ENCODE results near the gene HIVEP3. TPM values are rescaled to one million over a fixed set of nuclear protein-coding genes. Genes with fewer than 3 reads are reported as not detected.

Gene HIVEP3
- total RNA-seq, 2 donors from 2014 or later = 4.0 to 5.4 TPM

- intact Hi-C loops (cut with DNase I, micrococcal nuclease) = no loop called here
- ATAC-seq = no peak
- no peak for DNase-seq
These were observed 203.2 kb downstream of the HIVEP3 start for GRCh38 chr1:41715441-41716095.

DNA sequence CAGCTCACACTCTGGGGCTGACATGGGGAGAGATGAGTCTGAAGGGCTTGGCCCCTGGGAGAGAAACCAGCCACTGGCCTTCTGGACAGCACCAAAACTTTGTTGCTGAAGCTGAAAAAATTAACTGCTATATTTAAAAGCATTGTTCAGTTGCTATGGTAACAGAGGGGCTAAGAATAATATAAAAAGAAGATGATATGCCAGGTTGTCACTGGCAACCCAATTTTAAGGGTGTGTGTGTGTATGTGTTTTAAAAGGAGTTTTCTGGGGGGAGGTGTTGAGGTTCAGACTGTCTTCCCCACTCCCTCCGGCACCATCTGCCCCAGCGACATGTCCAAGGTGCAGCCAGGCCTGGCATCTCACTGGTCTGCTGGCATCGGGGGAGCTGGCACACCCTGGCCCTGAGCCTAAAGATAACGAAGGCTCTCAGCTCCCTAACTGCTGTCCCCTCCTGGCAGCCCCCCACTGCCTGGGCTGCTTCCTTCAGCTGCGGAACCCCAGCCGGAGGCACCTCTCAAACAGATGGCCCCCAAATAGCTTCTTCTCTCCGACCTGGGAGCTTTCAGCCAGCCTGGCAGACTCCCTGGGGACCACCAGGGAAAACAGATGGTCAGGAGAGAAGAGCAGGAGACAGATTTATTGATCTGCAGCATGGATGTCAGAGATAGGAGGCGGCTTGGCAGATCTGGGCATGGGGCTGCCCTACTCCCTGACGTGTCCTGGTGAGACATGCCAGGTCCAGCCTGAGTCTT, 203.9 kb downstream of the HIVEP3 start:
- no peak for ATAC-seq
- no peak for DNase-seq
- intact Hi-C loops (cut with DNase I, micrococcal nuclease) = no loop called here

DNA sequence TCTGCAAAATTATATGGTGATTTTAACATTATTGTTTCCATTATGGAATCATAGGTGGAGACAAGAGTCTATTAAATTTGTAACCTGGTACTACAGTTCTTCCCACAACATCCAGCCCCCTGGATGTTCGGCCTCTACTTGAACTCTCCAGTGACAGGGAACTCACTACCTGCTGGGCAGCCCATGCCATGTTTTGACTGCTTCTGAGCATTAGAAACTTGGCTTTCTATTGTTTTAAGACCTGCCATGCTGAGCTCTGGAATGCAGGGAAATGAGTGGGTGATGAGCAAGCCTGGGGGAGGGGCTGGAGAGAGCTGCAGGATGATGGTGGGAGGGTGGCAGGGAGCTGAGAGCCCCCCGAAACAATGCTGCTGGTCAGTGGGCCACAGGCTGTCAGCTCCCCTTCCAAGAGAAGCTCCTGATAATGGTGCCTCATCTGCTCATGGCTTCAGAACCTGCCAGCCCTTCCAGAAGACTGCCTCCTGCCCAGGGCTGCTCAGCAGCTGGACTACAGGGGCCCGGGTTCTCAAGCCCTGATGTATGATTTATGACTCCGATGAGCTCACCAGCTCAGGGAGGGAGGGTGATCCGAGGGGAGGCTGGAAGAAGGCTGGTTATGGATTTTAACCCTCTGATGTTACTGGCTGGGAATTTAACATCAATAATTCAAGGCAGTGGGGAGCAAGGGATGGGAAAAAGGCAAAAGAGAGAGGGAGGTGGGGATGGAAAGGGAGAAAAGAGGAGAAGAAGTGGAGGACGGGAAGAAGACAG, 205.0 kb downstream of the HIVEP3 start:
- ATAC-seq (no peak), DNase-seq (no peak)
- intact Hi-C loops (cut with DNase I, micrococcal nuclease) = no loop called here

DNA sequence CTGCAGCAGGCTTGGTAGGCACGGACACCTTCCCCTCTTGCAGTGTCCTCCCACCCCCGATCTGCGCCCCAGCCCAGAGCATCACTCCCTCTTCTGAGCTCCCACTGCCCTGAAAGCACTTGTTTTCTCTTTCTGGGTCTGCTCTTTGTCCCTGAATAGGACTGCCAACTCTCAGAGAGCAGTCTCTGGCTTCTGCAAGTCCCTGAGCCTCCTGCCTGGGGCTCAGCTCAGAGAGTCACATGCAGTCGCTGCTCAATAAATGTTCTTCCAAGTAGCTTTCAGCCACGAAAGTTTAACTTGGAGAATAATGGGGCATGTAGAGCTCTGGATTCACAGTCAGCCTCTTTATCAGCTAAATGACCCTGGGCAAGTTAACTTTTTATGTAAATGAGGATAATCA, 205.6 kb downstream of the HIVEP3 start:
- intact Hi-C loops (cut with DNase I, micrococcal nuclease) = no loop called here
- no peak for ATAC-seq
- no peak for DNase-seq

GRCh38 chr1:41712695-41713094, 206.0 kb downstream of the HIVEP3 start:
- DNase-seq = no peak
- intact Hi-C loops (cut with DNase I, micrococcal nuclease) = no loop called here
- ATAC-seq = no peak

DNA sequence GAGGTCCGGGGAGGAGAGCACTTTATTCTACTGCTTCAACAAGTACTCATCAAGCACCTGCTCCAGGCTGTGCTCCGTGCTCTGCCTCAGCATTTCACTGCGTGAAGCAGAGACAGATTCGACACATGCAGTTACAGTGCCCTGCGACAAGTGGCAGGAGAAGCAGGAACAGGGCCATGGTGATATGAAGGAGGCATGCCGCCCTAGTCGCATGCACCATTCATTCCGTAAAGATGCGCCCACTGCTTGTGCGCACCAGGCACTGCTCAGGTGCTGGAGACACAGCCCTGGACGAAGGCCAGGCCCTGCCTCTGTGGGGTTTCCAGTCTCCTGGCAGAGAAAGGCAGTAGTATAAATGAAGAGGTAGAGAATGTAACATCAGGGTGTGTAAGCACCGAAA, 206.6 kb downstream of the HIVEP3 start:
- DNase-seq (no peak), ATAC-seq (no peak)
- intact Hi-C loops (cut with DNase I, micrococcal nuclease) = no loop called here

DNA sequence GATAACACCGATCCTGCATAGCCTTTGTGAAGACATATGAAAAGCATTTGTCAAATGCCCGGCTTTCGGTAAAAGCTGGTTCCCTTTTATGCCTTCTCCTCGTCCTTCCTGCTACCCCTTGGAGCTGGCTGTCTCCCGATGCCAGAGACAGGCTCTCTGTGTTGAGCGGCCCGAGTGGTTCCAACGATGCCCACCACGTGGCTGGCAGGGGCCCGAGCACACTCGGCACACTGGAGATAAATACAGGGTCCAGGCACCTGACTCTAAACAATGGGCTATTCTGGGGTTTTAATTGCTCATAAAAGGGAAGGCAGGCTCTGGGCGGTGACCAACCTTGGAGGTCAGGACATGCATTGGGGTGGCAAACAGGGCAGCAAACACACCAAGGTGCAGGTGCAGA, 207.1 kb downstream of the HIVEP3 start:
- intact Hi-C loops (cut with DNase I, micrococcal nuclease) = no loop called here
- ATAC-seq = peak; percentile 49
- no peak for DNase-seq

DNA sequence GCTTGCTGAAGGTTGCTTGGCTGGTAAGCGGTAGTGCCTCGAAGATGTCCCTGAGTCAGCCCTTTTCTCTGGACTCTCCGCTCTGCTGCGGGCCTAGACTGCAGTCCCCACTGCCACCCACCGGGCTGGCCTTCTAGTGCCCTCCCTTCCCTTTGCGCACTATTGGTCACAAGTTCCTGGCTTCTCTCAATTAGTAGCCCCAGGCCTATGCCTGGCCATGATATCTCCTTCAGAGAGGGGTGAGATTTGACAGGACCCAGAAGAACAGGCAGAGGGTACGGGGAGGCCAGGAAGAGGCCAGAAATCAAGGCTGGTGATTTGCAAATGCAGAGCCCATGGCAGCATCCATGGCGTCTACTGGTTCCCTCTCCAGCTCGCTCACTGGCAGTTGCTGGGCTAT, 207.7 kb downstream of the HIVEP3 start:
- ATAC-seq (no peak), DNase-seq (no peak)
- intact Hi-C loops (cut with DNase I, micrococcal nuclease) = no loop called here

GRCh38 chr1:41709873-41710272, 208.8 kb downstream of the HIVEP3 start:
- intact Hi-C loops (cut with DNase I, micrococcal nuclease) = no loop called here
- DNase-seq = no peak
- no peak for ATAC-seq

DNA sequence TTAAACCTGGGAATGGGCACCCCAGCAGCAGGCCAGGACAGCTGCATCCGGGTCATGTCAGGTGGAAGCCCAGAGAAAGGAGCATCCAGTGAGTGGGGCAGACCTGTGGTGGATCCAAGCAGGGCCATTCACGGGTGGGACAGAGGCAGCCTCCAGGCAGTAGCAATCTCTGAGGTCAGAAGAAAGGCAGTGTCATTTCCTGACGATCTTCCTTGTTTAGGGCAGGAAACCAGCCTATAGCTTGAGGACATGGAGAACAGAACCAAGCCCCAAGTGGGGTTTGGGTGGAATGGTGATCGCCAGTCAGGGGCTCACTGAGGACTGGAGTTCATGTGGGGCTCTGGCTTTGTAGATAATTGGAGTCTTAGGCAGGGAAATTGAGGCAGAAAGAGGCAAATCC, 209.4 kb downstream of the HIVEP3 start:
- ATAC-seq = no peak
- no peak for DNase-seq
- intact Hi-C loops (cut with DNase I, micrococcal nuclease) = no loop called here

GRCh38 chr1:41708332-41708731, 210.4 kb downstream of the HIVEP3 start:
- no peak for ATAC-seq
- intact Hi-C loops (cut with DNase I, micrococcal nuclease) = no loop called here

GRCh38 chr1:41707793-41708192, 210.9 kb downstream of the HIVEP3 start:
- ATAC-seq (no peak), DNase-seq (no peak)
- intact Hi-C loops (cut with DNase I, micrococcal nuclease) = no loop called here

More at GRCh38 chr1:41708332-41708731, 210.4 kb downstream of the HIVEP3 start:
- DNase-seq = no peak

- no peak for DNase-seq
- intact Hi-C loops (cut with DNase I, micrococcal nuclease) = no loop called here
- no peak for ATAC-seq
These were observed 212.9 kb downstream of the HIVEP3 start for GRCh38 chr1:41705798-41706197.

- DNase-seq (no peak), ATAC-seq (no peak)
- intact Hi-C loops (cut with DNase I, micrococcal nuclease) = no loop called here
These were observed 214.5 kb downstream of the HIVEP3 start for GRCh38 chr1:41704196-41704595.

DNA sequence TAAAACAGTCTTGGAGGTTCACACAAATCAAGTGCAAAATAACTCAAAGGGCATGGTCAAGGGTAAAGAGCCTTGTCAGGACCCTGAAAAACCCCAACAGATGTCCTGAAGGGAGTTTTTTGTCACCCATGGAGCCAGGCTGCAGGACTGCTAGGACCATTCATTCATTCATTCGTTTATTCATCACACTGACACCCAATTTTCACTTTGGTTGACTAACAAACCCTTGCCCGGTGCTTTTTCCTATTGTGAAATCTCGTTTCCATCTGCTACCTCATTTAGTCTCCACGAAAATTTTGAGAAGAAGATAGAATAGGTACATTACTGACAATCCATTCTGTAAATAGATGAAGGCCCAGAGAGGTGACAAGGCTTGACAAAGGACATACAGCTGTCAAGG, 216.0 kb downstream of the HIVEP3 start:
- intact Hi-C loops (cut with DNase I, micrococcal nuclease) = no loop called here
- ATAC-seq (no peak), DNase-seq (no peak)

GRCh38 chr1:41700986-41701535, 217.7 kb downstream of the HIVEP3 start:
- intact Hi-C loops (cut with DNase I, micrococcal nuclease) = no loop called here
- ATAC-seq (no peak), DNase-seq (no peak)

- DNase-seq (no peak), ATAC-seq (no peak)
- intact Hi-C loops (cut with DNase I, micrococcal nuclease) = no loop called here
These were observed 218.1 kb downstream of the HIVEP3 start for GRCh38 chr1:41700581-41700980.

DNA sequence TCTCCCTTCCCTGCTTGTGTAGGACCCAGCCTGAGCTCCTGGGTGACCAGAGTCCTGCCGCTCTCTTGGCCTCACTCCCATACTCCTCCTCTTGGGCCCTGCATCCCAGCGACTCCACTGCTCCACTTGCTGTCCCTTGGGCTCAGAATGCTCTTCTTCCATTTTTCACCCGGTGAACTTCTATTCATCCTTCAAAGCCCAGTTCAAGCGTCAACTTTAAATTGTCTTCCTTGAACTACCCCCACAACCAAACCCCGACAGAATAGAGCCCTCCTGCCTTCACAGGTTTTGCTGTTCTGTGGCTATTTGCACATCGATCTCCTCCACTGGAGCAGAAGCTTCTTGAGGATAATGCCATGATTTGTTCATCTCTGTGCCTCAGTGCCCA, 218.9 kb downstream of the HIVEP3 start:
- intact Hi-C loops (cut with DNase I, micrococcal nuclease) = no loop called here
- no peak for ATAC-seq
- no peak for DNase-seq

DNA sequence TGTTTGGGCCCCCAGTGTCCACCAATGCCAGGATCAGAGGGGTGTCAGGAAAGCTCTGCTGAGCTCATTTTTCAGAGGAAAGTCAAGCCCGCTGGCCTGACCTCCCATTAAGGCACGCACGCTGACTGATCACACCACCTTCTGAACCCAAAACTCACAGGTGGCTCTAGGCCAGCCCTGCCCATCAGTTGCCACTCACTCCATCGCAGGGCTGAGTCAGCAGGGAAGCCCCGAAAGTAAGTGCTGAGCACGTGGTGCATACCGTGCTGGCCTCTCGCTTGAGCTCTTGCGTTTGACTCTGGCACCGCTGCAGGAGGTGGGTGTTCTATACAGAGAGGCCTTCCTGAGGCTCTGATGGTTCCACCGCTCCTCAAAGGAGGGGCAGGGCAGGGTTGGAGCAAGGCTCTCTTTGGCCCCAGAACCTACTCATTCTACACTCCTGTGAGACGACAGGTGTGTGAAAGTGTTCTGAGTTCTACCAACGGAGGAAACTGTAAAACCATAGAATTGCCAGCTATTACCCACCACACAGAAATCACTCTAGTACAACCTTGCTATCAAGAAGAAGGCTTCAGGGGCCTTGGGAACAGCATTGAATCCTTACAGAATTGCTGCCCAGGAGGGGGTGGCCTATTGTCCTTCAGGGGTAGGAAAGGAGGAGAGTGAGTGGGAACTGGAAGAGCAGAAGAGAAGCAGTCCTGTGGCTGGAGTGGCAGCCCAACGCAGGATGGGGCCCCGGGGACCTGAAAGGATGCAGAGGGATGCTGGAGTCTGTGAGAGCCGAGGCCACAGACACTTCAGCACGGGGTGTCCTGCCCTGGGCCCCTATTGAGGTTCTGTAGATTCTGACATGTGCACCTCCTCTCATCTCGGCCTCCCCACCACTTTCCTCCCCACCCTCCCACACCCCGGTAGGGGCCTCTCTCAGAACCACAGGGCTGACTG, 219.5 kb downstream of the HIVEP3 start:
- DNase-seq (peak in 1 of 2 donors; percentile 43), ATAC-seq (no peak)
- intact Hi-C loops (cut with DNase I, micrococcal nuclease) = no loop called here
